HCEC 1CT (cell line): ENCODE measurements around the gene NCAPD3.
"Not testable (repeated sequence)": the region's sequence is repeated elsewhere in the genome, so short reads cannot be mapped to it uniquely, and the experiment has no call there.

Experiments
- DNase-seq: peaks from one replicate; pipeline ENCODE4 v3.0.0-alpha.2; 2017

NCAPD3 gene

GRCh38 chr11:134223836-134224709 is at the start of gene NCAPD3, which contains the start of gene VPS26B:
TSS of gene NCAPD3 (minus strand) at chr11:134223967. CDS start at chr11:134223926, 41 bp downstream.
TSS of gene VPS26B (plus strand) at chr11:134224671. CDS start at chr11:134225123, 452 bp downstream.
- peak; percentile 95 for DNase-seq

- DNase-seq: no peak
These were observed 49.5 kb upstream of the NCAPD3 start for GRCh38 chr11:134273317-134273712.

GRCh38 chr11:134272381-134273316 is 48.9 kb upstream of the NCAPD3 start:
- DNase-seq: peak; percentile 53

- DNase-seq: no peak
These were observed 48.2 kb upstream of the NCAPD3 start for GRCh38 chr11:134271978-134272377.

GRCh38 chr11:134270250-134270714 is 46.5 kb upstream of the NCAPD3 start:
- DNase-seq: peak; percentile 17

- no peak for DNase-seq
These were observed 44.2 kb upstream of the NCAPD3 start for GRCh38 chr11:134267966-134268365.

GRCh38 chr11:134267461-134267860 is 43.7 kb upstream of the NCAPD3 start:
- DNase-seq: no peak

GRCh38 chr11:134266841-134267251 is 43.1 kb upstream of the NCAPD3 start:
- DNase-seq: peak; percentile 86

- no peak for DNase-seq
These were observed 42.7 kb upstream of the NCAPD3 start for GRCh38 chr11:134266440-134266839.

- no peak for DNase-seq
These were observed 41.4 kb upstream of the NCAPD3 start for GRCh38 chr11:134264966-134265764.

- peak; percentile 32 for DNase-seq
These were observed 38.1 kb upstream of the NCAPD3 start for GRCh38 chr11:134261626-134262488.

GRCh38 chr11:134260983-134261382 is 37.2 kb upstream of the NCAPD3 start:
- DNase-seq: no peak

GRCh38 chr11:134260503-134260902 is 36.7 kb upstream of the NCAPD3 start:
- DNase-seq: no peak

- DNase-seq: no peak
These were observed 34.8 kb upstream of the NCAPD3 start for GRCh38 chr11:134258577-134258976.

GRCh38 chr11:134257101-134257500 is 33.3 kb upstream of the NCAPD3 start:
- no peak for DNase-seq

- DNase-seq: not testable (repeated sequence)
These were observed 31.4 kb upstream of the NCAPD3 start for GRCh38 chr11:134255184-134255561.

- no peak for DNase-seq
These were observed 30.8 kb upstream of the NCAPD3 start for GRCh38 chr11:134254433-134255183.

GRCh38 chr11:134253188-134253993 is 29.6 kb upstream of the NCAPD3 start, which contains the start of the genes ACAD8 and THYN1:
TSS of gene ACAD8 (plus strand) at chr11:134253568. CDS start at chr11:134253601, 33 bp downstream.
TSS of gene THYN1 (minus strand) at chr11:134253352. CDS start at chr11:134252882, 470 bp downstream.
- DNase-seq: peak; percentile 97
